HepG2 (cell line): ENCODE measurements around the gene PAM16. TPM values are rescaled to one million over a fixed set of nuclear protein-coding genes. Genes with fewer than 3 reads are reported as not detected.

Experiments used
- AGO2 ChIP-seq: fragments of 200-400 bp; formaldehyde crosslinking; optimal IDR thresholded peaks from 2 replicates; pipeline ENCODE3; 2017; ENCODE audit warnings: mild to moderate bottlenecking, low read depth, low read length, moderate library complexity
- AHR ChIP-seq: IDR thresholded peaks from 2 replicates; pipeline ENCODE4 v1.6.1; 2018; ENCODE audit warnings: missing genetic modification reagents, missing compliant biosample characterization
- ATRX ChIP-seq: sonication (generic); formaldehyde crosslinking; IDR thresholded peaks from 2 replicates; pipeline ENCODE4 v1.4.0; 2020; ENCODE audit warnings: missing genetic modification reagents, borderline replicate concordance
- BRCA1 ChIP-seq: sonication (generic); formaldehyde crosslinking; IDR thresholded peaks from 2 replicates; pipeline ENCODE4 v1.4.0; 2020; ENCODE audit warnings: missing genetic modification reagents
- HOXA5 ChIP-seq: sonication (generic); formaldehyde crosslinking; IDR thresholded peaks from 2 replicates; pipeline ENCODE4 v1.4.0; 2020; ENCODE audit warnings: missing genetic modification reagents
- MAFK ChIP-seq, 2 experiments: IDR thresholded peaks in 1 of 2; conservative IDR thresholded peaks in 1 of 2; 2 replicates each; pipeline ENCODE4 v1.6.1; 2011; ENCODE audit warnings: improper control_type of control experiment in 2 of 2, low read length in 2 of 2
- NFATC3 ChIP-seq: sonication (generic); formaldehyde crosslinking; IDR thresholded peaks from 2 replicates; pipeline ENCODE4 v1.5.1; 2020; ENCODE audit warnings: mild to moderate bottlenecking, missing genetic modification reagents
- RAD21 ChIP-seq: fragments of 450-650 bp; formaldehyde crosslinking; IDR thresholded peaks from 2 replicates; pipeline ENCODE4 v1.5.0; 2020; ENCODE audit warnings: mild to moderate bottlenecking
- RAD51 ChIP-seq: fragments of 450-650 bp; IDR thresholded peaks from 2 replicates; pipeline ENCODE4 v1.6.1; 2016; ENCODE audit warnings: borderline replicate concordance
- SETDB1 ChIP-seq: sonication (generic); formaldehyde crosslinking; IDR thresholded peaks from 2 replicates; pipeline ENCODE4 v1.5.1; 2020; ENCODE audit warnings: missing genetic modification reagents, mild to moderate bottlenecking, borderline replicate concordance
- ZBTB3 ChIP-seq: sonication (generic); formaldehyde crosslinking; IDR thresholded peaks from 2 replicates; pipeline ENCODE4 v1.4.0; 2020; ENCODE audit warnings: low read depth, mild to moderate bottlenecking, moderate library complexity, missing genetic modification reagents, borderline replicate concordance
- ZMYM4 ChIP-seq: sonication (generic); formaldehyde crosslinking; IDR thresholded peaks from 2 replicates; pipeline ENCODE4 v1.8.1; 2023; ENCODE audit warnings: mild to moderate bottlenecking, missing genetic modification reagents
- ZNF333 ChIP-seq: sonication (generic); formaldehyde crosslinking; IDR thresholded peaks from 2 replicates; pipeline ENCODE4 v1.4.0; 2020; ENCODE audit warnings: mild to moderate bottlenecking, missing genetic modification reagents, borderline replicate concordance
- ZNF484 ChIP-seq: sonication (generic); formaldehyde crosslinking; IDR thresholded peaks from 2 replicates; pipeline ENCODE4 v1.5.1; 2020; ENCODE audit warnings: mild to moderate bottlenecking, low read depth, missing genetic modification reagents, borderline replicate concordance
- ZNF577 ChIP-seq: sonication (generic); formaldehyde crosslinking; IDR thresholded peaks from 2 replicates; pipeline ENCODE4 v1.4.0; 2020; ENCODE audit warnings: mild to moderate bottlenecking, low read depth, missing genetic modification reagents, borderline replicate concordance
- ZNF75D ChIP-seq: sonication (generic); formaldehyde crosslinking; IDR thresholded peaks from 2 replicates; pipeline ENCODE4 v1.8.1; 2023; ENCODE audit warnings: missing genetic modification reagents, mild to moderate bottlenecking, borderline replicate concordance
- ZSCAN20 ChIP-seq: sonication (generic); formaldehyde crosslinking; IDR thresholded peaks from 2 replicates; pipeline ENCODE4 v1.4.0; 2020; ENCODE audit warnings: missing genetic modification reagents, mild to moderate bottlenecking, borderline replicate concordance
- polyA plus RNA-seq, 8 experiments: library from polyadenylated mRNA; depleted of rRNA in 3 of 8; stranded (reverse) in 7 of 8; unstranded in 1 of 8; fragments of >200 nt; fragmentation: Illumina TruSeq in 4 of 8; extraction: Trizol in 4 of 8; gene quantifications; 2 replicates each; pipeline versions ENCODE4 v1.2.1 to v1.2.3, GENCODE V29; 2011 to 2016; ENCODE audit warnings: low read depth in 4 of 8, missing spikeins in 1 of 8, mixed read lengths in 1 of 8; ENCODE audit not compliant: insufficient read depth in 1 of 8
- total RNA-seq, 5 experiments: library from RNA; depleted of rRNA; stranded (reverse); fragments of >200 nt; fragmentation: Illumina TruSeq; extraction: Trizol; gene quantifications; 2 replicates each; pipeline ENCODE4 v1.2.3, GENCODE V29; 2016; ENCODE audit warnings: low read depth in 1 of 5
- TF ChIP-seq, protein P1 (sequence below): IDR thresholded peaks from 2 replicates; pipeline ENCODE4 v1.6.1; 2012; ENCODE audit warnings: low read length, improper control_type of control experiment
- TF ChIP-seq, protein P2 (sequence below): sonication (generic); formaldehyde crosslinking; IDR thresholded peaks from 2 replicates; pipeline ENCODE4 v1.5.1; 2020; ENCODE audit warnings: missing genetic modification reagents, mild to moderate bottlenecking, borderline replicate concordance
- TF ChIP-seq, protein P3 (sequence below): sonication (generic); formaldehyde crosslinking; conservative IDR thresholded peaks from 2 replicates; pipeline ENCODE4 v1.4.0; 2020; ENCODE audit warnings: missing genetic modification reagents
- TF ChIP-seq, protein P4 (sequence below): sonication (generic); formaldehyde crosslinking; IDR thresholded peaks from 2 replicates; pipeline ENCODE4 v1.5.0; 2020; ENCODE audit warnings: mild to moderate bottlenecking, missing genetic modification reagents

Gene PAM16
- total and polyA plus RNA-seq, 2 of the 13 experiments (the other 11 are each of a cell fraction or from before 2014, with no cell fraction given) = 51.5 to 51.8 TPM

DNA sequence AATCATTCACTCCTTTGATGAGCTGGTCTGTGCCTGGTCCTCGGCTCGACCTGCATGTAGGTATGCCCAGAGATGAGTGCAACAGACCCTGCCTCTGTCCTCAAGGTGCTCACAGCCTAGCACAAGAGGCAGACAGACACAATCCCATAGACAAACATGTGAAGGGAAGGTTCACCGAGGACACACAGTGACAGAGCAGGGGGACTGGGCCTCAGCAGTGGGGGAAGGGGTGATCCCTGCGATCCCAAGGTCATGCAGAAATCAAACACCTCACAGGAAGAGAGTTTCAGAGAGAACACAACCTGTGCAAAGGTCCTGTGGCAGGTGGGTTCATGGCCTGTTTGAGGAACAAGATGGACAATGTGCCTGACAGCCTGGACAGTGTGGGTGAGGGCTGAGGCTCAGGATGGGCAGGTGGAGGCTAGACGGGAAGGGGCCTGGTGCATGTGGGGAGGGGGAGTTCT lies 16.3 kb upstream of the PAM16 start (continued):
- TF ChIP-seq, protein P1, sequence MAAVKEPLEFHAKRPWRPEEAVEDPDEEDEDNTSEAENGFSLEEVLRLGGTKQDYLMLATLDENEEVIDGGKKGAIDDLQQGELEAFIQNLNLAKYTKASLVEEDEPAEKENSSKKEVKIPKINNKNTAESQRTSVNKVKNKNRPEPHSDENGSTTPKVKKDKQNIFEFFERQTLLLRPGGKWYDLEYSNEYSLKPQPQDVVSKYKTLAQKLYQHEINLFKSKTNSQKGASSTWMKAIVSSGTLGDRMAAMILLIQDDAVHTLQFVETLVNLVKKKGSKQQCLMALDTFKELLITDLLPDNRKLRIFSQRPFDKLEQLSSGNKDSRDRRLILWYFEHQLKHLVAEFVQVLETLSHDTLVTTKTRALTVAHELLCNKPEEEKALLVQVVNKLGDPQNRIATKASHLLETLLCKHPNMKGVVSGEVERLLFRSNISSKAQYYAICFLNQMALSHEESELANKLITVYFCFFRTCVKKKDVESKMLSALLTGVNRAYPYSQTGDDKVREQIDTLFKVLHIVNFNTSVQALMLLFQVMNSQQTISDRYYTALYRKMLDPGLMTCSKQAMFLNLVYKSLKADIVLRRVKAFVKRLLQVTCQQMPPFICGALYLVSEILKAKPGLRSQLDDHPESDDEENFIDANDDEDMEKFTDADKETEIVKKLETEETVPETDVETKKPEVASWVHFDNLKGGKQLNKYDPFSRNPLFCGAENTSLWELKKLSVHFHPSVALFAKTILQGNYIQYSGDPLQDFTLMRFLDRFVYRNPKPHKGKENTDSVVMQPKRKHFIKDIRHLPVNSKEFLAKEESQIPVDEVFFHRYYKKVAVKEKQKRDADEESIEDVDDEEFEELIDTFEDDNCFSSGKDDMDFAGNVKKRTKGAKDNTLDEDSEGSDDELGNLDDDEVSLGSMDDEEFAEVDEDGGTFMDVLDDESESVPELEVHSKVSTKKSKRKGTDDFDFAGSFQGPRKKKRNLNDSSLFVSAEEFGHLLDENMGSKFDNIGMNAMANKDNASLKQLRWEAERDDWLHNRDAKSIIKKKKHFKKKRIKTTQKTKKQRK = no peak
- TF ChIP-seq NFATC3 = no peak
- TF ChIP-seq BRCA1 (CRISPR knock-in tag) = no peak
- TF ChIP-seq ZNF484 (CRISPR knock-in tag) = no peak
- no peak for TF ChIP-seq ZNF75D (CRISPR knock-in tag)
- TF ChIP-seq, protein P2, sequence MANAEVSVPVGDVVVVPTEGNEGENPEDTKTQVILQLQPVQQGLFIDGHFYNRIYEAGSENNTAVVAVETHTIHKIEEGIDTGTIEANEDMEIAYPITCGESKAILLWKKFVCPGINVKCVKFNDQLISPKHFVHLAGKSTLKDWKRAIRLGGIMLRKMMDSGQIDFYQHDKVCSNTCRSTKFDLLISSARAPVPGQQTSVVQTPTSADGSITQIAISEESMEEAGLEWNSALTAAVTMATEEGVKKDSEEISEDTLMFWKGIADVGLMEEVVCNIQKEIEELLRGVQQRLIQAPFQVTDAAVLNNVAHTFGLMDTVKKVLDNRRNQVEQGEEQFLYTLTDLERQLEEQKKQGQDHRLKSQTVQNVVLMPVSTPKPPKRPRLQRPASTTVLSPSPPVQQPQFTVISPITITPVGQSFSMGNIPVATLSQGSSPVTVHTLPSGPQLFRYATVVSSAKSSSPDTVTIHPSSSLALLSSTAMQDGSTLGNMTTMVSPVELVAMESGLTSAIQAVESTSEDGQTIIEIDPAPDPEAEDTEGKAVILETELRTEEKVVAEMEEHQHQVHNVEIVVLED (CRISPR knock-in tag) = no peak
- no peak for TF ChIP-seq ZNF577 (CRISPR knock-in tag)
- no peak for TF ChIP-seq RAD51
- peak; percentile 66 for TF ChIP-seq ZMYM4 (CRISPR knock-in tag)
- TF ChIP-seq AHR (CRISPR knock-in tag) = 0 out of 2 replicates have a peak, but pooled peaks have one; percentile 41
- no peak for TF ChIP-seq ATRX (CRISPR knock-in tag)
- TF ChIP-seq ZBTB3 = peak; percentile 77; the same call in 1 of the 2 replicates
- TF ChIP-seq, protein P3, sequence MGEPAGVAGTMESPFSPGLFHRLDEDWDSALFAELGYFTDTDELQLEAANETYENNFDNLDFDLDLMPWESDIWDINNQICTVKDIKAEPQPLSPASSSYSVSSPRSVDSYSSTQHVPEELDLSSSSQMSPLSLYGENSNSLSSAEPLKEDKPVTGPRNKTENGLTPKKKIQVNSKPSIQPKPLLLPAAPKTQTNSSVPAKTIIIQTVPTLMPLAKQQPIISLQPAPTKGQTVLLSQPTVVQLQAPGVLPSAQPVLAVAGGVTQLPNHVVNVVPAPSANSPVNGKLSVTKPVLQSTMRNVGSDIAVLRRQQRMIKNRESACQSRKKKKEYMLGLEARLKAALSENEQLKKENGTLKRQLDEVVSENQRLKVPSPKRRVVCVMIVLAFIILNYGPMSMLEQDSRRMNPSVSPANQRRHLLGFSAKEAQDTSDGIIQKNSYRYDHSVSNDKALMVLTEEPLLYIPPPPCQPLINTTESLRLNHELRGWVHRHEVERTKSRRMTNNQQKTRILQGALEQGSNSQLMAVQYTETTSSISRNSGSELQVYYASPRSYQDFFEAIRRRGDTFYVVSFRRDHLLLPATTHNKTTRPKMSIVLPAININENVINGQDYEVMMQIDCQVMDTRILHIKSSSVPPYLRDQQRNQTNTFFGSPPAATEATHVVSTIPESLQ (CRISPR knock-in tag) = no peak
- TF ChIP-seq HOXA5 (CRISPR knock-in tag) = no peak
- TF ChIP-seq RAD21 (CRISPR knock-in tag) = 0 out of 2 replicates have a peak, but pooled peaks have one; percentile 31
- TF ChIP-seq ZNF333 (CRISPR knock-in tag) = peak; percentile 19; the same call in 1 of the 2 replicates
- TF ChIP-seq SETDB1 = no peak
- no peak for TF ChIP-seq AGO2
- TF ChIP-seq MAFK (conservative IDR thresholded peaks at IDR 0.05 in 1 of 2, IDR thresholded peaks at IDR 0.05 in 1 of 2; ENCODE audit: low read length in 2 of 2) = no peak
- TF ChIP-seq, protein P4, sequence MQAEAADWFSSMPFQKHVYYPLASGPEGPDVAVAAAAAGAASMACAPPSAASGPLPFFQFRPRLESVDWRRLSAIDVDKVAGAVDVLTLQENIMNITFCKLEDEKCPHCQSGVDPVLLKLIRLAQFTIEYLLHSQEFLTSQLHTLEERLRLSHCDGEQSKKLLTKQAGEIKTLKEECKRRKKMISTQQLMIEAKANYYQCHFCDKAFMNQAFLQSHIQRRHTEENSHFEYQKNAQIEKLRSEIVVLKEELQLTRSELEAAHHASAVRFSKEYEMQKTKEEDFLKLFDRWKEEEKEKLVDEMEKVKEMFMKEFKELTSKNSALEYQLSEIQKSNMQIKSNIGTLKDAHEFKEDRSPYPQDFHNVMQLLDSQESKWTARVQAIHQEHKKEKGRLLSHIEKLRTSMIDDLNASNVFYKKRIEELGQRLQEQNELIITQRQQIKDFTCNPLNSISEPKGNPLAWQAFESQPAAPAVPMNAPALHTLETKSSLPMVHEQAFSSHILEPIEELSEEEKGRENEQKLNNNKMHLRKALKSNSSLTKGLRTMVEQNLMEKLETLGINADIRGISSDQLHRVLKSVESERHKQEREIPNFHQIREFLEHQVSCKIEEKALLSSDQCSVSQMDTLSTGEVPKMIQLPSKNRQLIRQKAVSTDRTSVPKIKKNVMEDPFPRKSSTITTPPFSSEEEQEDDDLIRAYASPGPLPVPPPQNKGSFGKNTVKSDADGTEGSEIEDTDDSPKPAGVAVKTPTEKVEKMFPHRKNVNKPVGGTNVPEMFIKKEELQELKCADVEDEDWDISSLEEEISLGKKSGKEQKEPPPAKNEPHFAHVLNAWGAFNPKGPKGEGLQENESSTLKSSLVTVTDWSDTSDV = no peak
- TF ChIP-seq ZSCAN20 (CRISPR knock-in tag) = no peak
